Skeletal muscle satellite cell (primary cell): ENCODE measurements around the gene F2R.
"Not testable (repeated sequence)": the region's sequence is repeated elsewhere in the genome, so short reads cannot be mapped to it uniquely, and the experiment has no call there.

ENCODE experiments used
- H3K27me3 ChIP-seq: 2 replicates; pipeline ENCODE4 v1.7.0; 2013; ENCODE audit warnings: low read length; ENCODE audit not compliant: control insufficient read depth, insufficient read depth
- H3K36me3 ChIP-seq: 2 replicates; pipeline ENCODE4 v1.7.0; 2013; ENCODE audit warnings: mild to moderate bottlenecking, control low read depth, low read length; ENCODE audit not compliant: insufficient read depth
- H3K4me1 ChIP-seq: 2 replicates; pipeline ENCODE4 v1.7.0; 2013; ENCODE audit warnings: low read length; ENCODE audit not compliant: control insufficient read depth, insufficient read depth
- H3K4me2 ChIP-seq: 2 replicates; pipeline ENCODE4 v1.7.0; 2013; ENCODE audit warnings: mild to moderate bottlenecking, low read length
- H3K4me3 ChIP-seq: 2 replicates; pipeline ENCODE4 v1.7.0; 2013; ENCODE audit warnings: low read length
- H3K9ac ChIP-seq: 2 replicates; pipeline ENCODE4 v1.7.0; 2013; ENCODE audit warnings: mild to moderate bottlenecking, low read depth, low read length, moderate library complexity
- H3K9me3 ChIP-seq: replicated peaks from 2 replicates; pipeline ENCODE4 v1.7.0; 2013; ENCODE audit warnings: mild to moderate bottlenecking, control low read depth, low read length

Gene F2R

GRCh38 chr5:76744632-76745031, 28.7 kb downstream of the F2R start:
- H3K9me3 ChIP-seq = no peaks in the 10 kb centered on the region
- H3K9ac ChIP-seq = no peak overlapping the region
- H3K36me3 ChIP-seq = no peaks in the 10 kb centered on the region
- H3K4me2 ChIP-seq = no peak overlapping the region
- H3K4me1 ChIP-seq = no peaks in the 10 kb centered on the region
- no peaks in the 10 kb centered on the region for H3K27me3 ChIP-seq
- no peak overlapping the region for H3K4me3 ChIP-seq

GRCh38 chr5:76745670-76746069, 29.7 kb downstream of the F2R start:
- Histone ChIP-seq H3K4me3 (no peak overlapping the region), H3K36me3 (no peaks in the 10 kb centered on the region), H3K27me3 (no peaks in the 10 kb centered on the region), H3K4me2 (no peak overlapping the region), H3K9me3 (no peaks in the 10 kb centered on the region), H3K9ac (no peak overlapping the region), H3K4me1 (no peaks in the 10 kb centered on the region)

- Histone ChIP-seq H3K9me3 (no peaks in the 10 kb centered on the region), H3K4me3 (no peak overlapping the region), H3K9ac (no peak overlapping the region), H3K4me1 (no peaks in the 10 kb centered on the region), H3K36me3 (no peaks in the 10 kb centered on the region), H3K4me2 (no peak overlapping the region), H3K27me3 (no peaks in the 10 kb centered on the region)
Observed at GRCh38 chr5:76746677-76747076, 30.8 kb downstream of the F2R start.

- Histone ChIP-seq H3K4me1 (no peaks in the 10 kb centered on the region), H3K4me3 (no peak overlapping the region), H3K4me2 (no peak overlapping the region), H3K36me3 (no peaks in the 10 kb centered on the region), H3K27me3 (no peaks in the 10 kb centered on the region), H3K9me3 (no peaks in the 10 kb centered on the region), H3K9ac (no peak overlapping the region)
Observed at GRCh38 chr5:76747706-76748105, 31.8 kb downstream of the F2R start.

DNA sequence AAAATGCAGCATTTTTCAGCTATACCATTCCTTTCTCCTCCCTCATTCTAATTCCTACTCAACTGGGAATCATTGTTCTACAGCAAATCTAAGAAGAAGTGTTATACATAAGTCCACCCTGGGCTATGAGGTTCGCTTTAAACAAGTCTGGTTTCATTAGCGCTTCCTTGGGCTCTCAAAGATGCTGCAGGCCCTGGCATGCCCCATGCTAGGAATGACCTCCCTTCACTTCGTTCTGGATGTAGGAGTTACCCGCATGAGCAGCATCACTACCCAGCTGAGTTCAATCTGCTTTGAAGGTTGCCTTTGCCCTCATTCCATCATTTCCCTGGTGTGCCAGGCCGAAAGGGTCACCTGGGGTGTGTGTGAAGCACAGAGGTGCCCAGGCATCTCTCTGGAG, 35.4 kb downstream of the F2R start:
- Histone ChIP-seq H3K9ac (no peak overlapping the region), H3K27me3 (no peaks in the 10 kb centered on the region), H3K36me3 (no peaks in the 10 kb centered on the region), H3K9me3 (no peaks in the 10 kb centered on the region), H3K4me2 (no peak overlapping the region), H3K4me3 (no peak overlapping the region), H3K4me1 (no peaks in the 10 kb centered on the region)

DNA sequence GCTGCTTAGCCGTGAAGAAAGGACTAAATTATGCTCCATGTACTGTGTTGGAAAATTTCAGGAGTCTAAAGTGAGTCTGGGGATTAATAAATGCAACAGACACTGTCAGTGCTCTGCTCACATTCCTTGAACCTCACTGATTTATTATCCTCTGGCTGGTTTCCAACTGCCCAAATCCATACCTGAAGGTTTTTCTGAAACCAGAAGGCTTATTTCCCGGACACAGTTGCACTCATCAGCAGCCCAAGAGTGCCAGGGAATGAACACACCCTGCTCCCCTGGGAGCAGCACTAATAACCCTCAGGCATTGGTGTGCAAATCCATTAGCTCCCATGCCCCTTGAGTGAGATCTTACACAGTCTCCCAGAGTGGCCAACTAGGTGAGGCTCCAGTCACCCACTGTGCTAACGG, 38.7 kb downstream of the F2R start:
- no peak overlapping the region for H3K4me3 ChIP-seq
- H3K4me1 ChIP-seq = no peaks in the 10 kb centered on the region
- H3K9ac ChIP-seq = no peak overlapping the region

DNA sequence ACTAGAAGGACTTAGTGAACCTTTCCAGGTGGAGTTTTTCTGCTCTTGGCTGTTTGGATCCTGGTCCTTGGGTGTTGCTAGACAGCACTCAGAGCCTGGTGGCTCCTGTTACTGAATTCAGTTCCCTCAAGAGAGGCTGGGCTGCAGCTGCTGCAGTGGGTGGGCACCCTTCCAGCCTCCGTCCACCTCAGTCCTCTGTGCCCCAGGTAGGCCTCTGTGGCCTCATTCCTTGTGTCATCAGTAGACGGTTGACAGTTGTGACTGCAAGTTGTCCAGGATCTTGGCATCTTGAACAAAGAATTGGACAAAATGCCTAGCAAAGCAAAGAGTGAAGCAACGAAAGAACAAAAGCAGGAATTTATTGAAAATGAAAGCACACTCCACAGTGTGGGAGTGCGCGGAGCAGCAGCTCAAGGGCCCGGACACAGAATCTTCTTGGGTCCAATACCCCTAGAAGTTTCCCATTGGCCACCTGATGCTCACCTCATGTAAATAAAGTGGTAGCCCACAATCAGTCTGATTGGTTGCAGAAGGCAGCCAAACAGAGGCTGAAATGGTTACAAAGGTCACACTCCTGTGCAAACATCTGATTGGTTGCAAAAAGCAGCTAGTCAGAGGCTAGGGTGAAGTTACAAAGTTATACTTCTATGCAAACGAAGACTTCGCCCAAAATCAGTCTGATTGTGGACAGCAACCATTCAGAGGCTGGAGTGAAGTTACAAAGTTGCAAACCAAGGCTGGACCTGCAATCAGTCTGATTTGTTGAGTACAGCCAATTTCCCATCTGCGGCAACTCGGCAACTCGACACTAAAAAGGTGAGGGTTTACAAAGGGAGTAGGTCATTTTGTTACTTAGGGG, 40.1 kb downstream of the F2R start:
- Histone ChIP-seq H3K27me3 (peaks cover 7% of the 10 kb centered on the region), H3K4me2 (no peak overlapping the region), H3K9me3 (no peaks in the 10 kb centered on the region), H3K4me3 (no peak overlapping the region), H3K36me3 (no peaks in the 10 kb centered on the region), H3K4me1 (no peaks in the 10 kb centered on the region), H3K9ac (no peak overlapping the region)

More for the DNA sequence above, 38.7 kb downstream of the F2R start:
- no peaks in the 10 kb centered on the region for H3K36me3 ChIP-seq
- no peaks in the 10 kb centered on the region for H3K9me3 ChIP-seq
- H3K4me2 ChIP-seq = no peak overlapping the region
- H3K27me3 ChIP-seq = peaks cover 7% of the 10 kb centered on the region

- no peak overlapping the region for H3K4me3 ChIP-seq
- no peak overlapping the region for H3K4me2 ChIP-seq
- H3K4me1 ChIP-seq = no peaks in the 10 kb centered on the region
Observed at GRCh38 chr5:76757049-76757448, 41.1 kb downstream of the F2R start.

GRCh38 chr5:76761118-76761517, 45.2 kb downstream of the F2R start:
- H3K27me3 ChIP-seq, H3K4me2 ChIP-seq, H3K9ac ChIP-seq, H3K36me3 ChIP-seq, H3K9me3 ChIP-seq, H3K4me3 ChIP-seq, H3K4me1 ChIP-seq: not testable (repeated sequence)

More at GRCh38 chr5:76757049-76757448, 41.1 kb downstream of the F2R start:
- Histone ChIP-seq H3K9me3 (no peaks in the 10 kb centered on the region), H3K36me3 (no peaks in the 10 kb centered on the region), H3K27me3 (peaks cover 7% of the 10 kb centered on the region), H3K9ac (no peak overlapping the region)

DNA sequence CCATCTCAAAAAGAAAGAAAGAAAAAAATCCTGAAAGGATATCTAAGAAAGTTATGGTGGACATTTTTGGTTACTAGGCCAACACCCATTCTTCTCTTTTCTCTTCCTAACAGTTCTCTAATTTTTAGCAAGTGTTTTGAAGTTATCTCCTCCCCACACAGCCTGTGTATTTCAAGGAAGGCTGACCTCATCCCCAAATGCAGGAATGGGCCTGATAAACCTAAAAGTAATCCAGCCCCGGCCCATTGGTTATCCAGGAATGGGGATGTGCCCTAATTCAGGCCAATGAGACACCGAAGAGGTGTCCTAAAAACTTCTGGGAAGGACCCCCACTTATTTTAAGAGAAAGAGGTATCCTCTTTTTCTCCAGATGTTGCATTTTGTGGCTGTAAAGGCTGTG, 46.6 kb downstream of the F2R start:
- Histone ChIP-seq H3K9ac (no peak overlapping the region), H3K36me3 (no peaks in the 10 kb centered on the region), H3K9me3 (peaks cover 7% of the 10 kb centered on the region), H3K4me3 (no peak overlapping the region), H3K27me3 (peaks cover 7% of the 10 kb centered on the region), H3K4me1 (no peaks in the 10 kb centered on the region), H3K4me2 (no peak overlapping the region)

DNA sequence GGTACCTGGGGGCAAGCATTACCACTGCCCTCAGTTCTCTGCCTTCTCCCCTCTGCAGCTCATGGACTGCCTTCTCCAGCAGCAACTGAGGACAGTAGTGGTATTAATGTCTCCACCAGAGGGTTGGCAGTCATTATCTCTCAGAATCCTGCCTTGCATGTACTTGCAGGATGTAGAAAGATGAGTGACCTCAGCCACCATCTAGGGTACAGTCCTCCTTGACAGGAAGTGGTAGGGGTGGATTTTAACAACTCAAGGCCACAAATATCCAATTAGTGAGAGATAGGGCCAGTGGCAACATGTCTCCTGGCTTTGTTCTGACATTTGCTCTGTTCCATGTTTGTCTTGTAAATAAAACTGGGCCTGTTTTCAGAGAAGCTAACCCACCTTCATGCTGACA, 47.2 kb downstream of the F2R start:
- Histone ChIP-seq H3K4me3 (no peak overlapping the region), H3K27me3 (peaks cover 7% of the 10 kb centered on the region), H3K9ac (no peak overlapping the region), H3K4me2 (no peak overlapping the region), H3K9me3 (peaks cover 7% of the 10 kb centered on the region), H3K36me3 (no peaks in the 10 kb centered on the region), H3K4me1 (no peaks in the 10 kb centered on the region)

DNA sequence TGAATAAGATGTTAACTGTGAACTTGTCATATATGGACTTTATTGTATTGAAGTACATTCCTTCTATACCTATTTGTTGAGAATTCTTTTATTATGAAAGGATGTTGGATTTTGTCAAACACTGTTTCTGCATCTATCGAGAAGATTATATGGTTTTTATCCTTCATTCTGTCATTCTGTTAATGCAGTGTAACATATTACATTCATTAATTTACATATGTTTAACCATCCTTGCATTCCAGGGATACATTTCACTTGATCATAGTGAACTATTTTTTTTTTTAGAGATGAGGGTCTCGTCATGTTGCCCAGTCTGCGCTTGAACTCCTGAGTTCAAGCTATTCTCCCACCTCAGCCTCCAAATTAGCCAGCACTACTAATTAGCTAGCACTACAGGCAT, 48.4 kb downstream of the F2R start:
- H3K4me1 ChIP-seq = no peaks in the 10 kb centered on the region
- H3K4me3 ChIP-seq = no peak overlapping the region
- H3K9me3 ChIP-seq = peaks cover 7% of the 10 kb centered on the region
- H3K36me3 ChIP-seq = no peaks in the 10 kb centered on the region
- H3K9ac ChIP-seq = no peak overlapping the region
- H3K4me2 ChIP-seq = no peak overlapping the region
- no peaks in the 10 kb centered on the region for H3K27me3 ChIP-seq
